ENCODE results near the gene TINCR. TPM values are rescaled to one million over a fixed set of nuclear protein-coding genes. Genes with fewer than 3 reads are reported as not detected.

TINCR gene
- total RNA-seq, 4 donors from 2014 or later: not detected

GRCh38 chr19:5567970-5568407 lies 236 bp upstream of the TINCR start:
- intact Hi-C loops (cut with DNase I): no loop called here
- Histone ChIP-seq H3K9me3 (no peaks in the 10 kb centered on the region), H3K27me3 (peaks cover 5% of the 10 kb centered on the region), H3K4me3 (replicated peaks in 1 of 3) (no peak overlapping the region), H3K27ac (no peak overlapping the region), H3K4me1 (peaks cover 0 to 3% of the 10 kb centered on the region in 2 donors), H3K36me3 (no peaks in the 10 kb centered on the region)
- no peak for TF ChIP-seq CTCF (IDR thresholded peaks at IDR 0.05)
- no peak for TF ChIP-seq POLR2A (IDR thresholded peaks at IDR 0.05)
- 55% methylated on average over 10 of the region's 40 CpGs; no CpG with 5 or more reads in 1 of the 2 donors for WGBS, 2 donors
- no peak for DNase-seq

DNA sequence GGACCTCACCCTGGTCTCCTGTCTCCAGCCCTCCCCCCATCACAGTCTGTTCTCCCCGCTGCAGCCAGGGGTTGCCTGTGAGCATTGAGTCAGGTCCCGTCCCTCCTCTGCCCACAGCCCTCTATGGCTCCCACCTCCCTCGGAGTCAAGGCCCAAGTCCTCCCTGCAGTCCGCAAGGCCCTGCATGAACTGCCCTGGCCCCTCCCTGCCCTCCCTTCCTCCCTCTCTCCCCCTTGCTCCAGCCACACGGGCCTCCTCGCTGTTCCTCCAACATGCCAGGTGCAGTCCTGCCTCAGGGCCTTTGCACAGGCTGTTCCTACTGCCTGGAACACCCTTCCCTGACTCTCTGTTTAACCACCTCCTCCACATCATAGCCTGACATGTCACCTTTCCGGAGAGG lies 2.8 kb downstream of the TINCR start:
- Histone ChIP-seq H3K36me3 (no peaks in the 10 kb centered on the region), H3K4me1 (peaks cover 0 to 3% of the 10 kb centered on the region in 2 donors), H3K27ac (no peak overlapping the region), H3K9me3 (no peaks in the 10 kb centered on the region), H3K27me3 (peaks cover 5% of the 10 kb centered on the region), H3K4me3 (replicated peaks in 1 of 3) (no peak overlapping the region)
- no peak for DNase-seq
- WGBS, 2 donors: 67 to 73% methylated on average over 7 of the region's 7 CpGs
- intact Hi-C loops (cut with DNase I): no loop called here
- TF ChIP-seq POLR2A (IDR thresholded peaks at IDR 0.05): no peak
- TF ChIP-seq CTCF (IDR thresholded peaks at IDR 0.05): no peak

- intact Hi-C loops (cut with DNase I): no loop called here
- DNase-seq: no peak
- Histone ChIP-seq H3K4me1 (peaks cover 0 to 3% of the 10 kb centered on the region in 2 donors), H3K4me3 (replicated peaks in 1 of 3) (no peak overlapping the region), H3K27ac (no peak overlapping the region), H3K36me3 (no peaks in the 10 kb centered on the region), H3K9me3 (no peaks in the 10 kb centered on the region), H3K27me3 (peaks cover 5% of the 10 kb centered on the region)
- TF ChIP-seq CTCF (IDR thresholded peaks at IDR 0.05): no peak
- TF ChIP-seq POLR2A (IDR thresholded peaks at IDR 0.05): no peak
- 41 to 46% methylated on average over 14 of the region's 14 CpGs for WGBS, 2 donors
These were observed 3.7 kb downstream of the TINCR start for GRCh38 chr19:5563935-5564612.

DNA sequence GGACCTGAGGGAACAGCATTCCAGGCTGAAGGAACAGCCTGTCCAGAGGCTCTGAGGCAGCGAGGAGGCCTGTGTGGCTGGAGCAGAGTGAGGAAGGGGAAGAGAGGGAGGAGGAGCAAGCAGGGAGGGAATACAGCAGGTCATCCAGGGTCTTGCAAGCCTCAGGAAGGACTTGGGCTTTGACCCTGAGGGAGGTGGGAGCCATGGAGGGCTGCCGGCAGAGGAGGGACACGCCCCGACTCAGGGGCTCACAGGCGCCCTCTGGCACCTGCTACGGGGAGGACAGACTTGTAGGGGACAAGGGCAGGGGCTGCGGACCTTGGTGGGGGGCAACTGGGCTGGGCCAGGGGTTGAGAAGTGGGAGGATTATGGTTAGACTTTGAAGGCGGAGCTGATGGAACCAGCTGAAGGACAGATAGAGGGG lies 4.7 kb downstream of the TINCR start:
- no peak for DNase-seq
- Histone ChIP-seq H3K27ac (no peak overlapping the region), H3K4me1 (peaks cover 0 to 3% of the 10 kb centered on the region in 2 donors), H3K4me3 (replicated peaks in 1 of 3) (no peak overlapping the region), H3K27me3 (peaks cover 5% of the 10 kb centered on the region), H3K36me3 (no peaks in the 10 kb centered on the region), H3K9me3 (no peaks in the 10 kb centered on the region)
- no peak for TF ChIP-seq CTCF (IDR thresholded peaks at IDR 0.05)
- TF ChIP-seq POLR2A (IDR thresholded peaks at IDR 0.05): no peak
- 39 to 47% methylated on average over 8 of the region's 8 CpGs for WGBS, 2 donors
- intact Hi-C loops (cut with DNase I): no loop called here

DNA sequence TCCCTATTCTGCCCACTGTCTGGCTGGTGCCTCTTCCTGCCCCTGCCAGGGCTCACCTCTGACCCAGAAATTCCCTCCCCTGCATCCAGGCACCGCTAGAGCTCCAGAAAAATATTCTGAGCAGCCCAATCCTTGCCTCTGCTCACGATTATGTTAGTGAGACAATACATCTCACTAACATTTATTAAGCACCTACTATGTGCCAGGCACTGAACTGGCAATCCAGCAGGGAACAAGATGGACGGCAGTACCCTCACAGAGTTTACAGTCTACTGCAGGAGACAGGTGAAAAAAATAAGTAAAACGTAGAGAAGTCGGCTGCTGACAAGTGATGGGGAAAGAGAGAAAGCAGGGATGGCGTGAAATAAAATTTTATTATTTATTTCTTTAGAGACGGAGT lies 5.5 kb downstream of the TINCR start:
- no peak for DNase-seq
- WGBS, 2 donors: 84 to 87% methylated on average over 7 of the region's 7 CpGs
- no peak overlapping the region for H3K27ac ChIP-seq
- H3K4me1 ChIP-seq: no peaks in the 10 kb centered on the region
- H3K27me3 ChIP-seq: peaks cover 2% of the 10 kb centered on the region
- TF ChIP-seq POLR2A (IDR thresholded peaks at IDR 0.05) (no peak), CTCF (IDR thresholded peaks at IDR 0.05) (no peak)
- H3K4me3 ChIP-seq (replicated peaks in 1 of 3): no peak overlapping the region
- no peaks in the 10 kb centered on the region for H3K9me3 ChIP-seq
- no peaks in the 10 kb centered on the region for H3K36me3 ChIP-seq
- intact Hi-C loops (cut with DNase I): no loop called here

All from thyroid gland (tissue), 4 donors.